Activated T-cell treated with anti-CD3 and anti-CD28 coated beads for 4 hours (primary cell): Measurements from ENCODE around the gene C1QTNF8.
"Not testable (repeated sequence)": the region's sequence is repeated elsewhere in the genome, so short reads cannot be mapped to it uniquely, and the experiment has no call there.

Source experiments
- DNase-seq: peaks from one replicate; pipeline ENCODE4 v3.0.0-alpha.2; 2020

C1QTNF8 gene

DNA sequence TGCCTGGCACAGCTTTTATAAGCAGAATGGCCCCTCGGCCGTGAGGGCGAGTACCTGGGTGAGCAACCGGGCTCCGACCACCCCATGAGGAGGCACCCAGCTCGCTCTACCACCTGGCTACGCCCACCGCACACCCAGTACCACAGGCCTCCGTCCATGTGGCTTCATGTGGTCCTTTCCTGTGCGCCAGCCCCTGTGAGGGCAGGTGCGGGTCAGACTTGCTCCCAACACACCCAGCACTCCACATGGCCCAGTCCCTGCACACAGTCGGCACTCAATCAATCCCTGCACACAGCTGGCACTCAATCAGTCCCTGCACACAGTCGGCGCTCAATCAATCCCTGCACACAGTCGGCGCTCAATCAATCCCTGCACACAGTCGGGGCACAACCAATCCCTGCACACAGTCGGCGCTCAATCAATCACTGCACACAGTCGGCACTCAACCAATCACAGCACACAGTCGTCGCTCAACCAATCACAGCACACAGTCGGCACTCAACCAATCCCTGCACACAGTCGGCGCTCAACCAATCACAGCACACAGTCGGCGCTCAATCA lies 4.0 kb downstream of the C1QTNF8 start:
- no peak for DNase-seq

DNA sequence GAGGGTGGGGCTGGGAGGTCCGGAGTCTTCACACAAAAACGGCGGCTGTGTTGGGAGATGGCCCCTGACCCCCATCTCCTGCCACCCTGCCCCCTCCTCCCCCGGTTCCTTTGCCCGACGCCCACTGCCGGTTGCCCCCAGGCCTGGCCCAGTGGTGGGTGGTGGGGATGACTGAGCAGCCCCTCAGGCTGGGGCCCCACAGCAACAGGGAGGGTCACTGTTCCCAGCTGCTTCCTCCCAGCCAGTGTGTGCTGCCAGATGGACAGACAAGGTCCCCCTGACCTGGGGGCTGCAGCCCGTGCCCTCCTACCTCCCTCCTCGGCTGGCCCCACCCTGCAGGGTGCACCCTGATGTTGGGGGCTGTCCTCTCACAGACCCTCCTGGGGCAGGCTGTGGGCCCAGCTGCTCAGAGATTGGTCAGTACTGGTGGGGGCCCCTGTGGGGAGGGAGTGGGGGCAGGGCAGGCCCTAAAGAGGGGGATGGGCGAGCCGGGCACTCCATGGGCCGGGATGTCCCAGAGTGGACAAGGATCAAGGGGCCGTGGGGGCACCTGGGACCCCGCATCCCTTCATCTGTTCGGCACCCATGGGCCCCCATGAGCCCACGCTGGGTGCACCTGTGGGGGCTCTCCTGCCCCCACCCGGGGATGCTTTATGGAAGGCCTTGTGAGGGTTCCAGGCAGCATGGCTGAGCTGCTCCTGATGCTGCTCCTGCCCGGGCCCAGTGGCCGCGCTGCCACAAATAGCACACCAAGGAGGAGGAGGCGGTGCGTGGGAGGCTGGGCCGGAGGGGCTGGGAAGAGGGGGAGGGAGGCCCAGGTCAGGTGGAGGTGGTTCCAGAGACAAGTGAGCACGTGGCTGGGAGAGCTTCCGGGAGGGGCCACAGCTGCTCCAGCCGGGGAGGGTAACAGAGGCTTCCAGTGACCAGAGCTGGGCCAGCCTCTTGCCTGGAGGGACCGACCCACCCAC lies 5.1 kb downstream of the C1QTNF8 start:
- DNase-seq = no peak

DNA sequence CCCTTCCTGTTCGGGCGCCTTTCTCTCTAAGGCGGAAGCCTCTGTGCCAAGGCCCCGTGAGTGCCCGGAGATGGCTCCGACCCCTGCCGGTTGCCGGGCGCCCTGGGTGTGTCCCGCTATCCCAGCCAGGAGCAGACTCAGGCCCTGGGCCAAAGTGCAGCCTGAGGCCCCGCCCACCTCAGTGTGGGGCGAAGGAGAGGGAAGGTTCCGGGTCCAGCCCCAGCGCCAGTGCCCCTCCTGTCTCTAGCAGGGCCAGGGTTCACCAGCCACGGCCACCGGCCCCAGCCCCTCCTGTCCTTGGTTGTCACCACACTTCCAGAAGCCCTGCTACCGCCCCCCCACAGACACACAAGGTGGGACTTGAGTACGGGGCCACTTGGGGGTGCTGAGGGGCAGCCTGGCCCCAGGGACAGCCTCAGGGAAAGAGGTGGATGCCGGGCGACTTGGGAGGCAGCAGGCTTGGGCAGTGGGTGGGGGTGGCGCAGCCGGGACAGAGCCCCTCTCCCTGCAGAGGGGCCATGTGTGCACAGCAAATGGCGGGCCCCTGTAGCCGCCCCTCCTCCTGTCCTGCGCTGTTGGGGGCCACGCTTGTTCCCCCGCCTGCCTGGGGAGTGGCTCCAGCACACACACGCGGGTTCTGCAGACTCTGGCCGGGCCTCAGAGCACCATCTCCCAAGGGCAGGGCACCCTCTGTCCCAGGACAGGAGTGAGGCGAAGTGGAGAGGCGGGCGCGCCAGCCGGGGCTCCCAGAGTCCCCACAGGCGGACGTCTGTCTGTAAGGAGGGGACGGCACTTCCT lies 6.0 kb downstream of the C1QTNF8 start:
- no peak for DNase-seq

DNA sequence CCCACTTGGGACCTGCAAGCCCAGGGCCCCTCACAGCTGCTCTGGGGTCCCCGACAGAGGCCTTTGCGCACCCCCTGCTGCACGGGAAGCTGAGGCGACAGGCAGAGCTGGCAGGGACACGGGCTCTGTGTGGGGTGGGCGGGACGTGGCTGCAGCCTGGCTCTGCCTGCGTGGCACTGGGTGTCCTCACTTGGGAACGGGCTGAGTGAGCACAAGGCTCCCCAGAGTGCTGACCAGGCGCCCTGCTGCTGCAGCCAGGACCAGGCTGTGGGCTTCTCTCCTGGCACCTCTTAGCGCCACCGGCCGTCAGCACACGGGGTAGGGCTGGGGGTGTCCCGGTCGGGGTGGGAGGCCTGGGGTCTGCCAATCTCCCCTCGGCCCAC lies 6.6 kb downstream of the C1QTNF8 start:
- no peak for DNase-seq

- DNase-seq = no peak
Measured at GRCh38 chr16:1088295-1089170, 7.5 kb downstream of the C1QTNF8 start.

DNA sequence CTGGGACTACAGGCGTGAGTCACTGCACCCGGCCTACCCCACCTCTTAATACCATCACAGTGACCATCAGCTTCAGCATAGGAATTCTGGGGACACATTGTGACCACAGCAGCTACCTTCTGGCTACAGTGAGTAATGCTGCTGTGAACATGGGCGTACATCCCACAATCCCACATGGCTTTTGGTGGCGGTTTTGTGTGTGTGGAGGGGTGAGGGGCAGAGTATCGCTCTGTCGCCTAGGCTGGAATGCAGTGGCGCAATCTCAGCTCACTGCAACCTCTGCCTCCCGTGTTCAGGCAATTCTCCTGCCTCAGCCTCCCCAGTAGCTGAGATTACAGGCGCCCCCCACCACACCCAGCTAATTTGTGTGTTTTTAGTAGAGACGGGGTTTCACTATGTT lies 9.6 kb downstream of the C1QTNF8 start:
- DNase-seq = not testable (repeated sequence)

- no peak for DNase-seq
Measured at GRCh38 chr16:1084971-1085370, 11.1 kb downstream of the C1QTNF8 start.

DNA sequence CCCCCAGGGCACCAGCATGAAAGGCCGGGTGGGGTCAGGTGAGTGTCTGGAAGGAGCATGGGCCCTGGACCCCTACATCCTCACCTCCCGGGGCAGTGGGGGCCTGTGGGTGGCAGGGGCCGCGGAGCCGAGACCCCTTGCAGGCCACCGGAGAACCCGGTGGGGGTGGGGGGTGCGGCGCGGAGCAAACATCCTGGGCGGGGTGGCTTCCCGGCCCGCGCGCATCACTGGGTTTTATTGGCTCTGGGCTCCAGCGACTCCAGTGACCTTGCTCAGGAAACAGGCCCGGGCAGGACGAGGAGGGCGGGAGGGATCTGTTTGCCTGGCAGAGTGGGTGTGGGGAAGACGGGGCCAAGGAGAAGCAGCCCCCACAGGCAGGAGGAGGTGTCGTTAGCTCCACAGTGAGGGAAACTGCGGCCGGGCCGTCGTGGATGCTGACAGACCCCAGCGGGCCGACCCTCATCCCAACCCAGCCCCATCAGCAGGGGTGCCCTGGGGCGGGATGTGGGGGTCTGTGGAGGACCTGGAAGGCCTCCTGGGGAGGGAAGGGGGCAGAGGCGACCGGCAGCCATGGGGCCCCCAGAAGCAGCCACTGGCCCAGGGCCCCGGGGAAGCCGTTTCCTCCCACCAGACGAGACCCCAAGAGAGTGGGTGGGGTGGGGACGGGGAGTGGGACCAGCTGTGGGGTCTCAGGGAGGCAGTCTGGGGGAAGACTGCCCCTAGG lies 12.9 kb downstream of the C1QTNF8 start:
- DNase-seq = no peak

DNA sequence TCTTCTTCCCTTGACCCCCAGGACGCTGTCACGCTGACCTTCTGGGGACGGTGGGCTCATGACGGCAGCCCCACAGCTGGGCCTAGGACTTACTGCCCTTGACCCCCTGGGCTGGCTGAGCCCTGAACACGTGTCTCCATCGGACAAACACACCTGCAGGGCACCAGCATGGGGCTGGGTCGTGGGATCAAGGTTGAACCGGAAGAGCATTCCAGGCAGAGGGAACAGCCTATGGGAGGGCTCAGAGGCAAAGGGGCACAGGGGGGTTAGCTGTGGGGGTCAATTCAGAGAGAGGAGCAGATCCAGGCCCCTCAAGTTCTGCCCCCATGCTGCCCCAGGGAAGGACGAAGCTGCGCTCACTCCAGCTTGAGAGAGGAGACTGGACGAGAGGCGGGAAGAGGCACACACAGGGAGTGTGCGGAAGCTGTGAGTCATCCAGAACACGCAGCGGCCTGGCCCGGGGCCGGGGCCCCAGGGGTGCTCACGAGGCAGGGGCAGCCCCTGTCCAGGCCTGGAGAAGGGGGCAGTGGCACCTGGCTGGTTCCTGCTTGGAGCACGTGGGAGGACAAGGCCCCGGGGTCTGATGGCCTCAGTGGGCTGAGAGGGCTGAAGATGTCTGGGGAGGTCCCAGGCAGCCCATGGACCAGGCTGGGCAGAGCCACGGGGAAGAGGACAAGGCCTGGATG lies 13.6 kb downstream of the C1QTNF8 start:
- DNase-seq = no peak

DNA sequence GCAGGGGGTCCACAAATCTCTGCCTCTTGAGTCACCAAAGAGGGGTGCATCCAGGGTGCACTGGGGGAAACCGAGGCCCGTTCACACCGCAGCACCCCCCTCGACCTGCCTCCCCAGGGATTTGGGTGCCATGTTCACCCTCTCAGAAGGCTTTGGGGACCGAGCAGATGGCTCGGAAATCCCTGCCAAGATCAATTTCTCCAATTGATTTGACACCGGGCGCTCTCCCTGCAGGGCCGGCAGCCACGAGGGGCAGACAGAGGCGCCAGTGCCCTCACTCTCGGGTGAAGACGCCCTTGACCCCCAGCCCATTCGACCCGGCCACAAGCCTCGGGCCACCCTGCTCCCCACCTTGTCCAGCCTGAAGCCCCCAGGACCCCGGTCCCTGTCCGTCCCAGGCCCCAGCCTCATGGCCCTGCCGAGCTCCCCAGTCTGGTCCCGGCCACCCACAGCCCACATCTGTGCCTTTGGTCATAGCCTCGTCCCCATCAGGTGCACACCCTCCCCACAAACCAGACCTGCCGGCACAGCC lies 14.2 kb downstream of the C1QTNF8 start:
- DNase-seq = no peak

DNA sequence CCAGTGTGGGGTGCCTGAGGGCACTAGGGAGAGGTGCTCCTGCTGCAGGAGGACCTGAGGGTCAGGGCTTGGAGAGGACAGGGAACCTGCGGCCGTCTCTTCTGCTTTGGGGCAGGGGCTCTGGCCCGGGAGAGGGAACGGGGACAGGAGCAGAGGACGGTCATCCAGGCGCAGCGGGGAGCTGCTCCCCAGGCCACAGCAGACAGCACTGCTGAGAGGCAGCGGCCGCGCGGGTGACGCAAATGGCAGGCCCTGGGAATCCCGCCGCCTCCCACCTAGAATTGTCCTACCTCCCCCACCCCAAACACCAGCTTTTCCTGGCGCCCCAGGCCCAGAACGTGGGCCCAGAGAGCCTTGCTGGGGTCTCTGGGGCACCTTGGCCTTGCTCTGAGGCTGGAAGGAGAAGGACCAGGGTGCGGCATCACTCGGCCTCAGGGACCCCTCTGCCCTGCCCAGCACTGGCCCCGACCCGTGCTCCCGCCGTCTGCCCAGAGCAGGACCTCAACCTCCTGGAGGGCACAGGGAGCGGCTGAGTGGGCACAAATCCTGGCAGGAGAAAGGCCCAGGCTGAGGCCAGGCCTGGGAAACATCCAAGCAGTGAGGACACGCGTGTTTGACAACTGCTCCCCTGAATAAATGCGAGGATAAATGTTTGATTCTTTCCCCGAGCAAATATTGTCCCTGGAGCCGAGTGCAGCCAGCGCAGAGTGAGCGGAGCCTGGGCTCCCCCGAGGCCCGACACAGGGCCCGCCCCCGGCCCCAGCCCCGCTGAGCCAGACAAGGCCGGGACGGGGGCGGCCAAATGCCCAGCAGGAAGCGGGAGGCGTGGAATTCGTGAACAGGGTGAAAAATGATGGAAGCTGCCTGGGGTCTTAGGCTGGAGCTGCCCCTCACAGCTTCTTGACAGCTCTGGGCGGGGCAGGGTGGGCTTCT lies 15.0 kb downstream of the C1QTNF8 start:
- DNase-seq = no peak

GRCh38 chr16:1079786-1080525 lies 16.1 kb downstream of the C1QTNF8 start:
- no peak for DNase-seq

- DNase-seq = no peak
Measured at GRCh38 chr16:1079341-1079740, 16.7 kb downstream of the C1QTNF8 start.

- DNase-seq = no peak
Measured at GRCh38 chr16:1078579-1079021, 17.4 kb downstream of the C1QTNF8 start.

- DNase-seq = no peak
Measured at GRCh38 chr16:1077877-1078578, 18.0 kb downstream of the C1QTNF8 start.

GRCh38 chr16:1076801-1077576 lies 19.1 kb downstream of the C1QTNF8 start:
- no peak for DNase-seq

DNA sequence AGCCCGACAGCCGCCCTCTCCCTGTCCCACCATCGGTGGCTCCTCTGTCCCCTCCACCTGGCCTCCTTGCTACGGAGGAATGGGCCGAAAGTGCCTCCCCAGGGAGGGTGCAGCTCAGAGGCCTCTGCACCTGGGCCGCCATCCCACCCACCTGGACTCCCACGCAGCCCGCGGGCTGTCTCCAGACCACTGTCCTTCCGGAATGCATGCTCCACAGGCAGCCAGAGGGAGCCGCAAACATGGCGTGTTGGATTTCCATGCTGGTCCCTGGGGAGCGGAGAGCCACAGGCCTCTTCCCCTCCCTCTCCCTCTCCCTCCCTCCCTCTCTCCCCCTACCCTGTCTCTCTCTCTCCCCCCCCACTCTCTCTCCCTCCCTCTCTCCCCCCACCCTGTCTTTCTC lies 20.5 kb downstream of the C1QTNF8 start:
- no peak for DNase-seq

DNA sequence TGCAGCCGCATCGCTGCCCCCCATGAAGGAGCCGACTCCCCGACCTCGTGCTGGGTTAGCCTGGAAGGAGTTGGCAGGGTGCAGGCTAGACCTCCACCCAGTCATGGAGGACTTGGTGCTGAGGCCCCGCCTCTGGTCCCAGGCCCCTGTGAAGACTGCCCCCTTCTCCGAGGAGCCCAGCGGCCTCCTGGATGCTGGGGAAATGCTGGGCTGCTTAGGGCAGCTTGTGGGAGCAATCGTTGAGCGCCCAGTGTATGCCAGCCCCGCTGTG lies 21.7 kb downstream of the C1QTNF8 start:
- DNase-seq = no peak
